GM19099 (cell line): Measurements from ENCODE around the gene PNP.

ENCODE experiments used
- POLR2A ChIP-seq: IDR thresholded peaks from 3 replicates; pipeline ENCODE4 v1.6.1; 2011; ENCODE audit warnings: low read depth; ENCODE audit not compliant: insufficient read length; ENCODE audit errors: extremely low read depth

The PNP gene

GRCh38 chr14:20472536-20473169 lies 3.4 kb downstream of the PNP start:
- TF ChIP-seq POLR2A, result no peak

DNA sequence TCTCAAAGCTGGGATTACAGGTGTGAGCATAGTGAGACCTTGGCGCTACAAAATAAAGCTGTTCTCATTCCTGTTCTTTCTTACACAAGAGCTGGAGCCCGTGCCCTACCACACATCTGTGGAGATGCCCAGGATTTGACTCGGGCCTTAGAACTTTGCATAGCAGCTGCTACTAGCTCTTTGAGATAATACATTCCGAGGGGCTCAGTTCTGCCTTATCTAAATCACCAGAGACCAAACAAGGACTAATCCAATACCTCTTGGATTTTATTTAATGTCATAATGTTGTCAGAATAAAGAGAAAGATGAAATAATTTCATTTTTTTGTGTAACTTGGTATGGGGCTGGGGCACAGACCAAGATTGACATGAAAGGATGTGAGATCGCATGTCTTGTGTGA lies 7.6 kb downstream of the PNP start:
- no peak for TF ChIP-seq POLR2A

DNA sequence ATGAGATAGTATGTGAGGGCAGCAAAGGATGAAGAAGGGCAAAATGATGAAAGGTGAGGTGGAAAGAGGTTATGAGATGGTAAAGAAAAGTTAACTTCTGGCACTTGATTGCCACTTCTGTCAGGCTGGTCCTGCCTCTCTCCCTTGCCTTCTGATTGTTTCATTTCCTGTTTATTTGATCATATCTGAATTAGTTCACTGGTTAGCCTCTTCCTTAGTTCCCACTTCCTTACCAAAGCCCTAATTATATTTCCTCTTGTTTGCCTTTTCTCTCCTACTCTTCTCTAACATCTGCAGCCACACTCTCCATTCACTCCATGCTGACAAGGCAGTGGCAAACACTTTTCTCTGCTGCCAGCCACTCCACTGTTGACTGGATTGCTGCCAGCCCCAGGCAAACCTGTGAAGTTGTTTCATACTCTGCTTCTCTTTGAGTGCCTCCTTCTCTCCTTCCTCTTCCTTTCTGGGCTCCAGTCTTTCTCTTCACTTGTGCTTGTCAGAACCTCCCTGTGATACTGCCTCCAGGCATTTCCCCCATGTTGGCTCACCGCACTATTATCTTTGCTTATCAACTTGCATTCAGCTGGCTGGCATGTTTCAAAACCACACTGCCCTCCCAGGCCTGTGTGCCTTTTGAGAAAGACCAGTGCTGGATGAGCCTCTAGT lies 8.1 kb downstream of the PNP start:
- no peak for TF ChIP-seq POLR2A

DNA sequence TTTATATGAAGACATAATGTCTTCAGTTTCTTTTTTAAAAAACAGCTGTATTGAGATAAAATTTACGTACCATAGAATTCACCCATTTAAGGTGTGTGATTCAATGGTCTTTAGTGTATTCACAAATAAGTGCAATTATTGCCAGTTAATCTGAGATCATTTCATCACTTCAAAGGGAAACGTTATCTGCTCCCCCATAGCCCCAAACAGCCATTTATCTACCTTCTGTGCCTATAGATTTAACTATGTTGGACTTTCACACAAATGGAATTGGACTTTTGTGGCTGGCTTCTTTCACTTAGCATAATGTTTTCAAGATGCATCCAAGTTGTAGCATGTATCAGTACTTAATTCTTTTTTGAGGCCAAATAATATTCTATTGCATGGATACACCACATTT lies 9.7 kb downstream of the PNP start:
- TF ChIP-seq POLR2A, result no peak

DNA sequence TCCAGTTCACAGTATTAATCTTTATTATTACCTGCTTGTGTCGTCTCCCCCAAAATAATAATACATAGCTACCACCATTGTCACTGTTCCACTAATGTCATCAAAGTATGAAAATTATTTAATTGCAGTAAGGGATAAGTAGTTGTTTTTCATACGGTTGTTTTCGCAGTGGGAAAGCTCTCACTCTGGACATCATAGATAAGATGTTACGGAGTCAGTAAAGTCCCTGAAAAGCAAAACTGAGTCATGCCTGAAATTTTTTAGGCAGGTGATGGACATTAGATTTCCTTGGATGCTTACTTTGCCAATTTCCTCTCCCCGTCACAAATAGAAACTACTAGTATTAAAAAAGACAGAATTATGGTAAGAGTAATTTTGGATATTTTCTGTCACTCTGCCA lies 13.2 kb downstream of the PNP start:
- no peak for TF ChIP-seq POLR2A

DNA sequence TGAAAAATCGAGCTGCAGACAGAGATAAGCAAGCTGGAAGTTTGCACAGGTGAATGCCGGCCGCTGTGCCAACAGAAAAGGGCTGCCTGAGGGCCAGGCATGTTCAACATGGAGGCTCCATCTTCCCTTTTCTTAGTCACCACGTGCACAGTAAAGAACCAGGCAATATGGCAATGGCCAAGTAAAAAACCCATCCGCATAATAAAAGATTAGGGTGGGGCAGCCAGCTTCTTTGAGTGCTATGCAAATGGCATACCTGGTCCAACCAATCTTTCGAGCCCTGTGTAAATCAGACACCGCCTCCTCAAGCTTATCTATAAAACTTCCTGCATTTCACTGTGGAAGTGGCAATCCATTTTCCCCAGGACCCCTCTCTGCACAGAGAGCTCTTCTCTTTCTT lies 16.7 kb downstream of the PNP start:
- no peak for TF ChIP-seq POLR2A

GRCh38 chr14:20486684-20487395 lies 17.6 kb downstream of the PNP start:
- TF ChIP-seq POLR2A, result no peak

- TF ChIP-seq POLR2A, result no peak
Observed at GRCh38 chr14:20487396-20487725, 18.2 kb downstream of the PNP start.

DNA sequence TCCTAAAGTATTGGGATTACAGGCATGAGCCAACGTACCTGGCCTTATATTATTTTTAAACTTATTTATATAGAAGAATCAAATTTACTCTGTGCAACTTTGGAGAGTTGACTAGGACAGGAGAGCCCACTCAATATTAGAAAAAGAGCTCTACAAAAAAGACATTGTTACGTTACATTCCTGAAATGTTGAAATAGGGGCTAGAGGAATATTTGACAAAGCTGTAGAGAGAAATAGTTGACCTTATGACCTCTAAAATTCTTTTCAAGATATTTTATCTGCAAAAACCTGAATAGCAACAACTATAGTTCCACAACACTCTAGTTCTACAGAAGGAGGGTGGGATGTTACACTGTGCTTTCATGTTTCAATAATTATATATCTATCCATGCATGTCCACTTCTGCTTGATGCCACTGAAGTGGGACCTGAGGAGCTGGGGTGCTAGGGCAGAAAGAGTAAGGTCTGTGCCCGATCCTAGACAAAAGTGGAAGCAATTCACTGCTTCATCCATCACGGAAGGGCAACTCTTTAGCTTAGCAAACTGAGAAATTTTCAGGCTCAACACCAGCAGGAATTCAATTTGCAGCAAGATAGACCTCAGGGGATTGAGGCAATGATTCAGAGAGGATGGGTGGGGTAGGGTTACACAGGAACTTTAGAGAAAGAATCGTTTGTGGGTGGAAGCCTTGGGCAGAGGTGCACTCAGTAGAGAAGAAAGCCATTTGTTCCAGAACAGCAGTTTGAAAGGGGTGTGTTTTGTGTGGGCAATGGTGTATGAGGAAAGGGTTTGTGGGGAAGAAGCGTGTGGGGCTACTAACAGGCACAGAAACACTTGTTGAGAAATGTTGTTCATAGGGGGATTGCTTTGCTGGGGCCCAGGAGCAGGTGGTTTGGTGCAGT lies 20.1 kb downstream of the PNP start:
- TF ChIP-seq POLR2A, result no peak

- TF ChIP-seq POLR2A, result no peak
Observed at GRCh38 chr14:20490563-20490962, 21.4 kb downstream of the PNP start.

GRCh38 chr14:20492486-20492885 lies 23.3 kb downstream of the PNP start:
- no peak for TF ChIP-seq POLR2A

DNA sequence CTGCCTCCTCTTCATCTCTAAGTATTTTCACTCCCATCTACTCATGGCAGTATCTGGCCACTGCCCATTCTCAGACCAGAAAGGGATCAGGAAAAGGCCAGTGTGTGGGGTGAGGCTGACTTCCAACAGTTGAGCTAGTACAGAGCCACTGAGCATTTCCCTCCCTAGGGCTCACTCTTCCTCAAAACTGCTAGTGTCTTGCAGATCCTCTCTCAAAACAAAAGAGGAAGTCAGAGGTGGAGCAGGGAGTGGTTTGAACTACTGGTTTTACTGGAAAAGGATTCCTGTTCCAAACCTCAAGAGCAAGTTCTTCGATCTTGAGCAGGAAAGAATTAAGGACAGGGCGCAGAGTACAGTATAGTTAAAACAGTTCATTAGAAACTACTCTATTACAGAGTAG lies 24.4 kb downstream of the PNP start:
- TF ChIP-seq POLR2A, result no peak

DNA sequence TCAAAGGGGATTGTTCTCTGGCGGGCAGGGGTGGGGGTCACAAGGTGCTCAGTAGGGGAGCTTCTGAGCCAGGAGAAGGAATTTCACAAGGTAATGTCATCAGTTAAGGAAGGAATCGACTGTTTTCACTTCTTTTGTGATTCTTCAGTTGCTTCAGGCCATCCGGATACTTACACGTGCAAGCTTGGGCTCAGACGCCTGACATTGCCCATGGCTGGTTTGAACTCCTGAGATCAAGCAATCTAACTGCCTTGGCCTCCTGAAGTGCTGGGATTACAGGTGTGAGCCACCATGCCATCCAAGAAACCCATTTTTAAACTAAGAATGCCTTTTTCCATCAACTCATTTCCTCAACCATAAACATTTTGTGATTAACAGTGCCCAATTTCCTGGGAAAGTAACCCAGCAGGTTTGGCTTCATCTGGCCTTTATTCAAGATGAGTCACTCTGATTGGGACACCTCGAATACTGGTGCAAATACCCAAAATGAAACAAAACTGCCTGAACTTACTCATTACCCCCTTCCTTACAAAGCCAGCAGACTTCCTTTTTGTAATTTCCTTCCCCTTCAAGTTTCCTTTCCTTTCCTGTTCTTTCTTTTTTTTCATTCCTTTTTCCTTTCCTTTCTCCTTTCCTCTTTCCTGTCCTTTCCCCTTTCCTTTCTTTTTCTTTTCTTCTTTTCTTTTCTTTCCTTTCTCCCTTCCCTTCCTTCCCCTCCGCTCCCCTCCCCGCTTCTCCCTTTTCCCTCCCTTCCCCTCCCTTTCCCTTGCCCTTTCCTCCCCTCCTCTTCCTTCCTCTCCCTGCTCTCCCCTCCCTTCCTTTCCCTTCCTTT lies 25.9 kb downstream of the PNP start:
- TF ChIP-seq POLR2A, result no peak

- TF ChIP-seq POLR2A, result no peak
Observed at GRCh38 chr14:20498622-20499021, 29.4 kb downstream of the PNP start.
